Mucosa of gallbladder (tissue), 1 donor: ENCODE results near the gene TAS2R40. TPM values are rescaled to one million over a fixed set of nuclear protein-coding genes. Genes with fewer than 3 reads are reported as not detected.
"Not testable (repeated sequence)": the region's sequence is repeated elsewhere in the genome, so short reads cannot be mapped to it uniquely, and the experiment has no call there.

Source experiments
- DNase-seq: peaks from one replicate; pipeline ENCODE4 v3.0.0-alpha.2; 2020; ENCODE audit warnings: low spot score
- total RNA-seq: library from RNA; stranded (reverse); gene quantifications from one replicate; pipeline ENCODE4 v1.2.1, GENCODE V29; 2021
- donor health status: DM: no; HTN: no; CAD: no.

Gene TAS2R40
- total RNA-seq, result not detected

GRCh38 chr7:143221737-143222136 is at the start of gene TAS2R40:
TSS of gene TAS2R40 (plus strand) at chr7:143222037. CDS start at chr7:143222079, 42 bp downstream.
- DNase-seq, result no peak

GRCh38 chr7:143172354-143172753 is 49.5 kb upstream of the TAS2R40 start:
- DNase-seq, result peak; percentile 39

- DNase-seq, result no peak
Measured at GRCh38 chr7:143176128-143176527, 45.7 kb upstream of the TAS2R40 start.

GRCh38 chr7:143177374-143178119 is 44.3 kb upstream of the TAS2R40 start:
- DNase-seq, result no peak

- DNase-seq, result not testable (repeated sequence)
Measured at GRCh38 chr7:143180771-143181170, 41.1 kb upstream of the TAS2R40 start.

GRCh38 chr7:143181349-143181748 is 40.5 kb upstream of the TAS2R40 start:
- DNase-seq, result no peak

GRCh38 chr7:143183024-143183423 is 38.8 kb upstream of the TAS2R40 start, which contains the start of gene TAS2R39:
TSS of gene TAS2R39 (plus strand) at chr7:143183419. CDS start at chr7:143183419, 0 bp downstream.
- DNase-seq, result no peak

- DNase-seq, result no peak
Measured at GRCh38 chr7:143185551-143185950, 36.3 kb upstream of the TAS2R40 start.

- DNase-seq, result no peak
Measured at GRCh38 chr7:143188994-143189393, 32.8 kb upstream of the TAS2R40 start.

- no peak for DNase-seq
Measured at GRCh38 chr7:143193880-143194279, 28.0 kb upstream of the TAS2R40 start.

- no peak for DNase-seq
Measured at GRCh38 chr7:143199040-143199439, 22.8 kb upstream of the TAS2R40 start.

- DNase-seq, result no peak
Measured at GRCh38 chr7:143202161-143202560, 19.7 kb upstream of the TAS2R40 start.

- DNase-seq, result no peak
Measured at GRCh38 chr7:143203386-143203785, 18.5 kb upstream of the TAS2R40 start.

GRCh38 chr7:143205560-143206293 is 16.1 kb upstream of the TAS2R40 start:
- DNase-seq, result peak; percentile 25

GRCh38 chr7:143210541-143210940 is 11.3 kb upstream of the TAS2R40 start:
- no peak for DNase-seq

- DNase-seq, result not testable (repeated sequence)
Measured at GRCh38 chr7:143213478-143213877, 8.4 kb upstream of the TAS2R40 start.

- peak; percentile 59 for DNase-seq
Measured at GRCh38 chr7:143214789-143215679, 6.8 kb upstream of the TAS2R40 start.

- DNase-seq, result no peak
Measured at GRCh38 chr7:143216151-143216550, 5.7 kb upstream of the TAS2R40 start.

GRCh38 chr7:143216686-143217085 is 5.2 kb upstream of the TAS2R40 start:
- DNase-seq, result no peak

- DNase-seq, result no peak
Measured at GRCh38 chr7:143217806-143218205, 4.0 kb upstream of the TAS2R40 start.

GRCh38 chr7:143221286-143221685 is 551 bp upstream of the TAS2R40 start:
- DNase-seq, result no peak

GRCh38 chr7:143222782-143223181 is 945 bp downstream of the TAS2R40 start:
- DNase-seq, result peak; percentile 14
